Thyroid gland (tissue), 4 donors: Measurements from ENCODE around the gene USP17L22.
"Not testable (repeated sequence)": the region's sequence is repeated elsewhere in the genome, so short reads cannot be mapped to it uniquely, and the experiment has no call there.

Experiments used
- CTCF ChIP-seq, 6 experiments: fragments of 200-600 bp in 3 of 6; fragments of 450-650 bp in 3 of 6; sonication (generic) in 3 of 6; IDR thresholded peaks; one replicate each; pipeline ENCODE4 v1.5.1; 2016 to 2019; ENCODE audit warnings: antibody characterized with exemption in 6 of 6, mild to moderate bottlenecking in 2 of 6, inconsistent platforms in 1 of 6, moderate library complexity in 1 of 6
- POLR2A ChIP-seq, 2 donors: fragments of 450-650 bp; IDR thresholded peaks; one replicate each; pipeline ENCODE4 v1.6.1; 2017; ENCODE audit warnings: antibody characterized with exemption in 2 of 2, mild to moderate bottlenecking in 2 of 2, moderate library complexity in 1 of 2

DNA sequence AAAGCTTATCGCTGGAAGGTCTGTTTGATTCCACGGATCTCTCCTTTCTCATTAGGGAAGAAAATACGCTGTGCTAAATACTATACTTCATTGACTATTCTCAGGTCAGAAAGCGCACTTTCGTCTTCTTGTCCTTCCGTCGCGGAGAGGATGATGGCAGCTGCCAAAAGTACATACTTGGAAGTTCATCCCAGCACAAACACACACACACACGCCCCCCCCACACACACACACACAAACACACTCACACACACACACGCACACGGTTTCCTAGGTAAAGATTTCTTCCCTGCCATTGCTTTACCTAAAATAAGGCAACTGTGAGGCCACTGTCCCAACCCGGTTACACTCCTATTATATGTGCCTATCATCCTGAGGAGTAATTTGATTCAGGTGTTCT, 29.0 kb upstream of the USP17L22 start:
- TF ChIP-seq CTCF, POLR2A (IDR thresholded peaks at IDR 0.05): not testable (repeated sequence)
